ENCODE results near the gene PLEKHA5.

GRCh38 chr12:19323805-19324204 lies 194.3 kb downstream of the PLEKHA5 start:
- TF ChIP-seq CTCF (IDR thresholded peaks at IDR 0.05; ENCODE audit: low read length): no peak
- TF ChIP-seq EZH2 (IDR thresholded peaks at IDR 0.05; ENCODE audit: borderline replicate concordance, low read length): no peak

All from OCI-LY1 (cell line).